GM12878 (cell line): ENCODE results near the gene FTL. TPM values are rescaled to one million over a fixed set of nuclear protein-coding genes. Genes with fewer than 3 reads are reported as not detected.

Experiments
- ATAC-seq: fragments of 200-7000 bp; cut with Tn5 transposase; 3 replicates; pipeline ENCODE4 v1.9.1; 2020; ENCODE audit warnings: mild to moderate bottlenecking, moderate library complexity
- BruUV-seq: library from RNA; stranded (reverse); fragments of 400-500 nt; replicated peaks from 2 replicates; lab custom pipeline; 2021; lab: Mats Ljungman, UMichigan
- CTCF ChIA-PET: fragments of 300-600 bp; sonication (Branson Sonifier 250); formaldehyde crosslinking; extraction: SDS; loops from one replicate; lab custom pipeline; 2021; ENCODE audit warnings: inconsistent platforms; lab: Yijun Ruan, JAX
- POLR2A ChIA-PET: fragments of 350-600 bp; formaldehyde crosslinking; extraction: SDS; loops from one replicate; lab custom pipeline; 2021; ENCODE audit warnings: inconsistent platforms; lab: Charles Lee
- RAD21 ChIA-PET: fragments of 300-600 bp; sonication (Branson Sonifier 250); formaldehyde crosslinking; loops from one replicate; lab custom pipeline; 2023; ENCODE audit warnings: antibody characterized with exemption; ENCODE audit not compliant: unreplicated experiment; lab: Charles Lee
- SMC1A ChIA-PET: fragments of 300-600 bp; sonication (Branson Sonifier 250); formaldehyde crosslinking; loops from one replicate; lab custom pipeline; 2023; ENCODE audit not compliant: unreplicated experiment, uncharacterized antibody; lab: Charles Lee
- DNase-seq: peaks from one replicate; pipeline ENCODE4 v3.0.0-alpha.2; 2011; ENCODE audit warnings: low read depth, low spot score
- FAIRE-seq: peaks from 3 replicates; lab custom pipeline; 2011; peaks lifted over from hg19 to GRCh38; lab: Jason Lieb, UNC
- H2AFZ ChIP-seq: 2 replicates; pipeline ENCODE4 v1.6.0; 2011; ENCODE audit warnings: low read depth, low read length, control low read depth; ENCODE audit not compliant: control insufficient read depth
- H3K27ac ChIP-seq: 2 replicates; pipeline ENCODE4 v1.5.1; 2011; ENCODE audit warnings: control low read depth; ENCODE audit not compliant: control insufficient read depth, insufficient read depth
- H3K27me3 ChIP-seq, 2 experiments: replicated peaks in 1 of 2; 2 replicates each; pipeline versions ENCODE4 v1.6.0 to v1.6.1; 2011; ENCODE audit warnings: low read length in 1 of 2; ENCODE audit not compliant: control insufficient read depth in 2 of 2, insufficient read depth in 2 of 2
- H3K36me3 ChIP-seq, 2 experiments: 2 replicates each; pipeline ENCODE4 v1.5.1; 2011; ENCODE audit warnings: low read length in 1 of 2; ENCODE audit not compliant: control insufficient read depth in 2 of 2, insufficient read depth in 2 of 2
- H3K4me1 ChIP-seq: 2 replicates; pipeline ENCODE4 v1.6.1; 2011; ENCODE audit warnings: mild to moderate bottlenecking, low read length, moderate library complexity, mixed read lengths; ENCODE audit not compliant: control insufficient read depth, insufficient read depth
- H3K4me2 ChIP-seq: 2 replicates; pipeline ENCODE4 v1.6.0; 2011; ENCODE audit warnings: control low read depth; ENCODE audit not compliant: control insufficient read depth, insufficient read depth
- H3K4me3 ChIP-seq: fragments of 200-600 bp; sonication (generic); 2 replicates; pipeline ENCODE4 v1.5.1; 2016
- H3K79me2 ChIP-seq: 2 replicates; pipeline ENCODE4 v1.6.0; 2011; ENCODE audit warnings: low read length; ENCODE audit not compliant: control insufficient read depth, insufficient read depth
- H3K9ac ChIP-seq: 2 replicates; pipeline ENCODE4 v1.8.0; 2011; ENCODE audit warnings: low read length, control low read depth, mixed read lengths; ENCODE audit not compliant: control insufficient read depth, insufficient read depth
- H3K9me3 ChIP-seq: replicated peaks from 3 replicates; pipeline ENCODE4 v1.5.1; 2011; ENCODE audit warnings: mild to moderate bottlenecking, low read length; ENCODE audit not compliant: control insufficient read depth, insufficient read depth
- H4K20me1 ChIP-seq: 2 replicates; pipeline ENCODE4 v1.6.0; 2011; ENCODE audit not compliant: control insufficient read depth, insufficient read depth
- ATF7 ChIP-seq: fragments of 450-650 bp; IDR thresholded peaks from 2 replicates; pipeline ENCODE4 v1.6.1; 2016; ENCODE audit warnings: low read depth, mild to moderate bottlenecking
- BCL3 ChIP-seq: IDR thresholded peaks from 2 replicates; pipeline ENCODE4 v1.6.1; 2011; ENCODE audit warnings: borderline replicate concordance, low read depth, mild to moderate bottlenecking, moderate library complexity, low read length; ENCODE audit not compliant: insufficient read depth, poor library complexity, severe bottlenecking
- CBX5 ChIP-seq: sonication (generic); IDR thresholded peaks from 2 replicates; pipeline ENCODE4 v1.6.1; 2016; ENCODE audit warnings: low read depth, moderate library complexity, mild to moderate bottlenecking, inconsistent platforms
- FOXK2 ChIP-seq: fragments of 450-650 bp; IDR thresholded peaks from 2 replicates; pipeline ENCODE4 v1.6.1; 2017; ENCODE audit warnings: mild to moderate bottlenecking, moderate library complexity
- HDAC2 ChIP-seq: fragments of 200-600 bp; sonication (generic); IDR thresholded peaks from 2 replicates; pipeline ENCODE4 v1.6.1; 2017
- IRF5 ChIP-seq: fragments of 450-650 bp; IDR thresholded peaks from 2 replicates; pipeline ENCODE4 v1.6.1; 2017; ENCODE audit warnings: borderline replicate concordance
- JUND ChIP-seq: IDR thresholded peaks from 2 replicates; pipeline ENCODE4 v1.6.1; 2012; ENCODE audit warnings: low read depth, mild to moderate bottlenecking, low read length, improper control_type of control experiment, moderate library complexity
- SREBF1 ChIP-seq: IDR thresholded peaks from 2 replicates; pipeline ENCODE4 v1.6.1; 2012; ENCODE audit warnings: mild to moderate bottlenecking, low read length
- ZNF274 ChIP-seq: IDR thresholded peaks from one replicate; pipeline ENCODE4 v1.8.0; 2011; ENCODE audit not compliant: insufficient read length, insufficient read depth
- ZNF384 ChIP-seq: IDR thresholded peaks from 2 replicates; pipeline ENCODE4 v1.6.1; 2012; ENCODE audit warnings: low read depth, mild to moderate bottlenecking, low read length, improper control_type of control experiment, borderline replicate concordance
- ZNF592 ChIP-seq: fragments of 450-650 bp; IDR thresholded peaks from 2 replicates; pipeline ENCODE4 v1.6.1; 2017; ENCODE audit warnings: mild to moderate bottlenecking, moderate library complexity
- WGBS: methylation state at CpG from one replicate; pipeline ENCODE4 v1.1.6; 2016; ENCODE audit warnings: low lambda C conversion rate; ENCODE audit not compliant: insufficient replicate concordance, insufficient coverage; ENCODE audit errors: missing lambda C conversion rate; 5-methylcytosine and 5-hydroxymethylcytosine counted together
- in situ Hi-C: fragments of 300-500 bp; cut with MboI; formaldehyde crosslinking; loops from 9 replicates; pipeline ENCODE4 v1.14.3; 2018; ENCODE audit warnings: mixed read lengths
- intact Hi-C: fragments of 100-400 bp; cut with micrococcal nuclease; formaldehyde crosslinking; loops from one replicate; pipeline ENCODE4 v1.14.2; 2022; ENCODE audit not compliant: unreplicated experiment
- polyA plus RNA-seq, 11 experiments: library from polyadenylated mRNA; depleted of rRNA in 4 of 11; unstranded in 6 of 11; stranded (reverse) in 5 of 11; fragments of >200 nt; fragmentation: Nextera tagmentation in 4 of 11; fragmentation: Illumina TruSeq in 1 of 11; extraction: Ambion mirVana in 4 of 11; extraction: Trizol in 1 of 11; gene quantifications; 1 replicate in 1 of 11; 2 replicates in 10 of 11; pipeline versions ENCODE4 v1.2.1 to v1.2.3, GENCODE V29; 2011 to 2016; ENCODE audit warnings: inconsistent platforms in 2 of 11, missing spikeins in 2 of 11, low read depth in 1 of 11
- total RNA-seq, 4 experiments: library from RNA; depleted of rRNA in 3 of 4; stranded (reverse); fragments of >200 nt in 3 of 4; fragmentation: Illumina TruSeq in 1 of 4; extraction: Trizol in 1 of 4; gene quantifications; 2 replicates each; pipeline versions ENCODE4 v1.2.1 to v1.2.3, GENCODE V29; 2013 to 2021

FTL gene
- total and polyA plus RNA-seq, 10 of the 15 experiments (the other 5 are each of a cell fraction or from before 2014, with no cell fraction given): 364 to 8,913 (median 1,595) TPM

GRCh38 chr19:48988286-48988685 is 23.2 kb downstream of the FTL start:
- RAD21 ChIA-PET: no interaction called here
- intact Hi-C loops (no loop called here), in situ Hi-C loops (no loop called here)
- H3K9me3 ChIP-seq: no peaks in the 10 kb centered on the region
- ATAC-seq (no peak), FAIRE-seq (no peak), DNase-seq (no peak)
- no peak overlapping the region for H3K4me2 ChIP-seq
- no peaks in the 10 kb centered on the region for H4K20me1 ChIP-seq
- H3K27me3 ChIP-seq: no peaks in the 10 kb centered on the region
- BruUV-seq: no TSS peak
- peaks cover 4 to 23% of the 10 kb centered on the region in 2 experiments; a peak in 3 of 4 replicates for H3K36me3 ChIP-seq
- H3K4me3 ChIP-seq: no peak overlapping the region
- WGBS: 89% methylated on average over 7 of the region's 7 CpGs
- SMC1A ChIA-PET: no interaction called here
- H3K27ac ChIP-seq: no peak overlapping the region
- POLR2A ChIA-PET: no interaction called here
- CTCF ChIA-PET: interaction anchor here (2.5 kb wide), 1 partner anchor 8 kb away, joined by 7 read pairs; no protein-coding TSS in a partner anchor
- no peak for TF ChIP-seq BCL3
- no peak for TF ChIP-seq CBX5
- H2AFZ ChIP-seq: no peak overlapping the region
- peaks cover 28% of the 10 kb centered on the region for H3K79me2 ChIP-seq
- H3K9ac ChIP-seq: no peak overlapping the region
- H3K4me1 ChIP-seq: peaks cover 3% of the 10 kb centered on the region

GRCh38 chr19:48988860-48989259 is 23.8 kb downstream of the FTL start:
- intact Hi-C loops: no loop called here
- Histone ChIP-seq H2AFZ (no peak overlapping the region), H3K4me1 (peaks cover 3% of the 10 kb centered on the region), H3K79me2 (peaks cover 30% of the 10 kb centered on the region), H3K36me3 (peaks cover 4 to 22% of the 10 kb centered on the region in 2 experiments; a peak in 3 of 4 replicates), H3K4me2 (no peak overlapping the region), H3K27me3 (no peaks in the 10 kb centered on the region), H3K27ac (no peak overlapping the region), H3K9ac (no peak overlapping the region), H4K20me1 (no peaks in the 10 kb centered on the region), H3K4me3 (no peak overlapping the region), H3K9me3 (no peaks in the 10 kb centered on the region)
- DNase-seq (no peak), FAIRE-seq (no peak), ATAC-seq (no peak)
- no TSS peak for BruUV-seq
- RAD21 ChIA-PET: interaction anchor here (0.7 kb wide), 1 partner anchor 207 kb away, joined by 3 read pairs; no protein-coding TSS in a partner anchor
- SMC1A ChIA-PET: no interaction called here
- WGBS: 91% methylated on average over 9 of the region's 9 CpGs
- CTCF ChIA-PET: interaction anchor here (1.0 to 2.5 kb wide), 3 partner anchors 9 to 314 kb away, joined by 3 to 7 read pairs (median 3); no protein-coding TSS in a partner anchor
- in situ Hi-C loops: no loop called here
- POLR2A ChIA-PET: no interaction called here
- TF ChIP-seq FOXK2: no peak
- TF ChIP-seq ZNF592: no peak
- no peak for TF ChIP-seq HDAC2
- no peak for TF ChIP-seq ZNF384
- no peak for TF ChIP-seq JUND
- no peak for TF ChIP-seq ZNF274
- TF ChIP-seq ATF7: no peak
- TF ChIP-seq IRF5: no peak
- no peak for TF ChIP-seq SREBF1
